Measurements from ENCODE around the gene SIVA1. TPM values are rescaled to one million over a fixed set of nuclear protein-coding genes. Genes with fewer than 3 reads are reported as not detected.
"Not testable (repeated sequence)": the region's sequence is repeated elsewhere in the genome, so short reads cannot be mapped to it uniquely, and the experiment has no call there.

The SIVA1 gene
- total RNA-seq, 6 experiments from 2014 or later = 38.1 to 252 (median 50.6) TPM

DNA sequence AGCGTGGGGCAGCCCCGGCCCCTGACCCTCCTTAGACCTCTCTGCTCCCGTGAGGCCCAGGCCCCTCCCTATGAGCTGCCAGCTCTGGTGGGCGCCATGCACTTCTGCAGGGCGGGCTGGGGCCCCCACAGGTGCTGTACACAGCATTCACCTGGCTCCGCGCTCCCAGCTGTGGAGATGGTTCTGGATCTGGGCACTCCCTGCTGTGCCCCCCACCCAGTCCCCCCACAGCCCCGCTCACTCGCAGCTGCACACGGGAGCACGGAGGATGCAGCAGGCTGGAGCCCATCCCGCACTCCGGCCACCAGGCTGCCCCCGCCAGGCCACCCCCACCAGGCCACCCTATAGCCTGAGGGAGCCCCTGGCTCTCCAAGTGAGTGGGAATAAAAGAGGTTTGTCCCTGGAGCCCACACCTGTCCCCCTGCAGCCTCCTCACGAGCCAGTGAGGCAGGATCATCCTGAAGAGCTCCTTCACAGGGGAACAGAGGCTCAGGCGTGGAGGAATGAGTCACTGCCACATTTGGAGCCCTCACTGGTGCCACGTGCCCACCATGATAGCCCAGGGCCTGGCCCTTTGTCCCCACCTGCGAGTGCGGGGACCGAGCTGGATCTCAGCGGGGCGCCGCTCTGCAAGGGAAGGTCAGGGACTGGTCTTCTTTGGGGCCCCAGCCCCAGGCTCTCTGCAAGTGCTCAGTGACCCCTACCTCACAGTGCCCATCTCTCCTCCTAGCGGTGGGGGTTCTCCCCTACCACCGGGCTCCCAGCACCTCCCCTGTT is 27.0 kb upstream of the SIVA1 start:
- WGBS (ENCODE audit: insufficient coverage, low coverage, low lambda C conversion rate, missing lambda C conversion rate) = 48% methylated on average over 6 of the region's 25 CpGs
- Histone ChIP-seq H3K4me1 (peaks cover 0 to 33% (median 12%) of the 10 kb centered on the region in 4 donors), H3K4me3 (peak overlapping the region in 1 of 3 donors; percentile 66), H3K36me3 (no peaks in the 10 kb centered on the region), H3K9me3 (no peaks in the 10 kb centered on the region), H3K27me3 (no peaks in the 10 kb centered on the region), H3K27ac (peak overlapping the region; percentile 22 to 61 (median 39))
- peak in 2 of 4 donors; percentile 0 to 1 for ATAC-seq
- intact Hi-C loops (cut with DNase I) = no loop called here
- TF ChIP-seq CTCF (IDR thresholded peaks at IDR 0.05) (no peak), POLR2A (IDR thresholded peaks at IDR 0.05) (no peak)
- peak in 1 of 3 donors; percentile 53 for DNase-seq

- peak in 2 of 3 donors; percentile 62 to 82 for DNase-seq
These were observed 26.1 kb upstream of the SIVA1 start for GRCh38 chr14:104726600-104727451.

DNA sequence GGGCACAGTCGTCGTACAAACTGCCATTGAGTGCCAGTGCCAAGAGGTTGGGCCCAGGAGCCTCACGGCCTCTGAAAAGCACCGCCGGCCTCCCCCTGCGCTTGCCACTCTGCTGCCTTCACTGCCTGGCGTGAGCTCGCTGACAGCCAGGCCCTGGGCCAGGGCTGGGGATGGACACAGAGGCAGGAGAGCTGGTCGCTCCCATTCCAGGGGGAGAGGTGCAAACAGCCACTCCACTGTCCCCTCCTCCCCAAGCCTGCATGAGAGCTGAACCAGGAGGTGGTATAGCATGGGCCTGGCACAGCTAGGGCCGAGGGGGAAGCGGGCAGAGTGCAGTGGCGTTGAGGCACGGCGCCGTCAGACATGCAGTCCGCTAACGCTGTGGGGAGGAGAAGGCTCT is 24.3 kb upstream of the SIVA1 start:
- no peak overlapping the region for H3K4me3 ChIP-seq

More at GRCh38 chr14:104726600-104727451, 26.1 kb upstream of the SIVA1 start:
- Histone ChIP-seq H3K36me3 (no peaks in the 10 kb centered on the region), H3K4me1 (peaks cover 0 to 38% (median 16%) of the 10 kb centered on the region in 4 donors), H3K27me3 (no peaks in the 10 kb centered on the region), H3K9me3 (no peaks in the 10 kb centered on the region), H3K4me3 (no peak overlapping the region), H3K27ac (peak overlapping the region in 2 of 3 donors; percentile 22 to 39)
- TF ChIP-seq CTCF (IDR thresholded peaks at IDR 0.05) (peak in 1 of 4 donors; percentile 21), POLR2A (IDR thresholded peaks at IDR 0.05) (no peak)
- intact Hi-C loops (cut with DNase I) = no loop called here
- 23% methylated on average over 7 of the region's 21 CpGs for WGBS (ENCODE audit: insufficient coverage, low coverage, low lambda C conversion rate, missing lambda C conversion rate)
- ATAC-seq = peak; percentile 10 to 57 (median 32)

GRCh38 chr14:104729176-104729834 is 23.6 kb upstream of the SIVA1 start:
- H3K4me1 ChIP-seq = peaks cover 0 to 50% (median 25%) of the 10 kb centered on the region in 4 donors
- ATAC-seq; DNase-seq; H3K36me3 ChIP-seq; H3K4me3 ChIP-seq; H3K27me3 ChIP-seq; intact Hi-C loops (cut with DNase I); H3K27ac ChIP-seq; H3K9me3 ChIP-seq: not testable (repeated sequence)
- 91% methylated on average over 18 of the region's 73 CpGs for WGBS (ENCODE audit: insufficient coverage, low coverage, low lambda C conversion rate, missing lambda C conversion rate)

More for the DNA sequence above, 24.3 kb upstream of the SIVA1 start:
- no peak for DNase-seq
- 96% methylated on average over 8 of the region's 17 CpGs for WGBS (ENCODE audit: insufficient coverage, low coverage, low lambda C conversion rate, missing lambda C conversion rate)
- ATAC-seq = no peak
- intact Hi-C loops (cut with DNase I) = no loop called here
- H3K27me3 ChIP-seq = no peaks in the 10 kb centered on the region
- no peaks in the 10 kb centered on the region for H3K9me3 ChIP-seq
- TF ChIP-seq CTCF (IDR thresholded peaks at IDR 0.05) = no peak
- no peak for TF ChIP-seq POLR2A (IDR thresholded peaks at IDR 0.05)
- H3K4me1 ChIP-seq = peaks cover 0 to 48% (median 22%) of the 10 kb centered on the region in 4 donors
- no peak overlapping the region for H3K27ac ChIP-seq
- H3K36me3 ChIP-seq = no peaks in the 10 kb centered on the region

Measured in right lobe of liver (tissue), 6 donors.